IPS-NIHi7 (cell line): ENCODE results near the gene TRMT44.
"Not testable (repeated sequence)": the region's sequence is repeated elsewhere in the genome, so short reads cannot be mapped to it uniquely, and the experiment has no call there.

Source experiments
- DNase-seq: peaks from one replicate; pipeline ENCODE4 v3.0.0; 2012; ENCODE audit warnings: mixed read lengths; ENCODE audit errors: extremely low spot score

The TRMT44 gene

GRCh38 chr4:8407316-8407715, 33.3 kb upstream of the TRMT44 start:
- DNase-seq: no peak

GRCh38 chr4:8407756-8408155, 32.8 kb upstream of the TRMT44 start:
- no peak for DNase-seq

GRCh38 chr4:8409264-8410065, 31.1 kb upstream of the TRMT44 start:
- DNase-seq: no peak

- DNase-seq: no peak
Observed at GRCh38 chr4:8410066-8410625, 30.4 kb upstream of the TRMT44 start.

- DNase-seq: peak; percentile 89
Observed at GRCh38 chr4:8410641-8411271, 29.8 kb upstream of the TRMT44 start.

GRCh38 chr4:8411351-8412180, 29.0 kb upstream of the TRMT44 start:
- DNase-seq: no peak

DNA sequence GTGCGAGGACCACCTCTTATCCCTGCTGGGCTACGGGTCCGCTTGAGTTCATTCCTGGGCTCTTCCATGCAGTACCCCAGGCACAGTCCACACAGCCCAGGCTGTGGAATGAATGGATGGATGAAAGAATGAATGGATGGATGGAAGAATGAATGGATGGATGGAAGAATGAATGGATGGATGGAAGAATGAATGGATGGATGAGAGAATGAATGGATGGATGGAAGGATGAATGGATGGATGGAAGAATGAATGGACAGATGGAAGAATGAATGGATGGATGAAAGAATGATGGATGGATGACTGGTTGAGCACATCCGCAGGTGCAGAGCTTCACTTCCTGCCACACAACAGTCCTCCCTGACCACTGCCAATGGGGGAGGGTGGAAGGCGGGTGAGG, 28.3 kb upstream of the TRMT44 start:
- no peak for DNase-seq

DNA sequence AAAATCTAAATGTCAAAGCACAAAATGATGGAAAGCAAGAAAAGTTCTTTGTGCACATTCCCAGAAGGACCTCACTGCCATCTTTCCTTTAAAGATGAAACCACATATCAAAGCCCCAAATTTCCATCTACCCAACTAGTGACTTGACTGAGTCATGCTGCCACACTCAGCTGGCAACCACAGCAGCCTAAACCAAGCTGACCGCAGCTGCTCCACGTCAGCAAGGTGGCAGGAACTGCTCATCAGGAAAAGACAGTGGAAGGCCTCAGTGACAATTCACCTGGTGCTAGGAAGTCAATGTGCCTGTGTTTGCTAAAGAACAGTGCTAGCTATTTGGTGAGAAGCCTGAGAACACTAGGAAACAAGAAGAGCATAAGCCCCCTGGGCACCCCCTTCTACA, 26.2 kb upstream of the TRMT44 start:
- DNase-seq: no peak

GRCh38 chr4:8417071-8417614, 23.4 kb upstream of the TRMT44 start:
- no peak for DNase-seq

- DNase-seq: no peak
Observed at GRCh38 chr4:8419222-8420041, 21.1 kb upstream of the TRMT44 start.

GRCh38 chr4:8420151-8420550, 20.4 kb upstream of the TRMT44 start:
- DNase-seq: not testable (repeated sequence)

DNA sequence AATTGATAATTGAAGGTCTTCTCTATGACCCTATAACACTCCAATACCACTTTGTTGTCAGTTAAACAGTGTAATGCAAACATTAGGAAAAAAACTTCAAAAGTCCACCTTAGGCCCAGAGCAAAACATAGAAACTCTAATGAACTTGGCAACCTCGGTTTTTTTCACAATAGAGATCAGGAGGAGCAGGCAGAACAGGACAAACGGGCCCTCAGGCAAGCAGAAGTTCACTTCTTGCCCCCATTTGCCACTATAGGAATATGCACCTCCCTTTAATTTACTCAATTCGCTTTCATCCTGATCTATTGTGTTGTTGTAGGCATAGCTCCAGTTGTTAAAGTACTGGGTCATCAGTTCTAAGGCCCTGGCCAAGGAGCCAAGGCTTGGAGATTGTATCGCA, 18.2 kb upstream of the TRMT44 start:
- no peak for DNase-seq

- DNase-seq: no peak
Observed at GRCh38 chr4:8422786-8423185, 17.8 kb upstream of the TRMT44 start.

GRCh38 chr4:8427262-8427661, 13.3 kb upstream of the TRMT44 start:
- no peak for DNase-seq

DNA sequence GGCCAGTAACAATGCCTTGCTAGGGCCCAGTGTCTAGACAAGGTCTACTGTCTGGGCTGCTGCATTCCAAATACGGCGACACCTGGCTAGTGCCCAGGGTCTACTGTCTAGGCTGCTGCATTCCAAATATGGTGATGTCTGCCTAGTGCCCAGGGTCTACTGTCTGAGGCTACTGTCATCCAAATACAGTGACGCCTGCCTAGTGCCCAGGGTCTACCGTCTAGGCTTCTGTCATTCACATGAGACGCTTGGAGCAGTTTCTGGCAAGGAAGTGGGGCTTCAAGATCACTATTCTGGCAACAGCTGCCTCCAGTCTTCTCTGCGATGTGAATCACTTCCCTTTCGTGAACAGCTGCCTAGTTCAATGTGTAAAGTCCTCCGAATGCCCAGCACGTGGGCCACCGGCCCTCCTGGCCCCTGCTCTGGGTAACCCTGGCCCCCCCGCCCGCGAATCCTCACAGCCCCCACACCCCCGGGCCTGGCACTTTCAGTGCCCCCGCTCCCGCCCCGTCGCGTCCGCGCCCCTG, 12.8 kb upstream of the TRMT44 start:
- DNase-seq: no peak

DNA sequence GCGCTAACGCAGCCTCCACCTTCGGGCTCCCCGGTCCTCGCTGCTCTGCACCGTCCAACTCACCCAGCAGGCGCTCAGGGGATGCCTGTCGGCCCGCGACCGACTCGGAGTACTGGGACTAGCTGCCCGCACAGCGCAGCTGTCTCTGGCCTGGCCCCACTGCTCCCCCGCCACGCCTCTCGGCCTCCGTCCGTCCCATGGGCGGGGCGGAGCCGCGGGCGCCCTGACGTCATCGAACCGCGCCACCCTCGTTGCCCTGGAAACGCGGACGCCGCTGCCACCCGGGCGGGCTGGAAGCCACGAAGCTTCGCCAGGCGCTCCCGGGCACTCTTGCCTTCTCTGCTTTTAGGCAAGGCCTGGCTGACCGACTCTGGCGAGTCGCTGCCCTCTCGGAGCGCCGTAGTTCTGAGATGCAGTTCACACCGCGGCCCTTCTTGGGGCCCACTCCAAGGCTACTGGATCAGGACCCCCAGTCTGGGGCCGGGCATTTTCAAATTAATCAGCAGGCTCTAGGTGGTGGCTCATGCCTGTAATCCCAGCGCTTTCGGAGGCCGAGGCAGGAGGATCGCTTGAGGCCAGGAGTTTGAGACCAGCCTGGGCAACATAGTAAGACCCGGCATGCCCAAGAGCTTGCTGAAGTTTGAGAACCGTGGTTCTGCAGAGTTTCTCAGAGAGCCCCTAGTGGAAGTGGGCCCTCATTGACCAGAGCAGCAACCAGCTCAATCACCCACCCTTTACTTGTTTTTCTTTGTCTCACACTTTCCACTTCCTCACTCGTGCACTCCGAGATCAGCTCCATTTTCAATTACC, 12.1 kb upstream of the TRMT44 start:
- DNase-seq: peak; percentile 96

GRCh38 chr4:8431553-8431952, 9.0 kb upstream of the TRMT44 start:
- DNase-seq: no peak

- no peak for DNase-seq
Observed at GRCh38 chr4:8433136-8433535, 7.4 kb upstream of the TRMT44 start.

GRCh38 chr4:8434251-8435073, 6.1 kb upstream of the TRMT44 start:
- DNase-seq: no peak
